K562 (cell line): ENCODE results near the gene SUFU. TPM values are rescaled to one million over a fixed set of nuclear protein-coding genes. Genes with fewer than 3 reads are reported as not detected.

ENCODE experiments used
- ATAC-seq: fragments of 200-7000 bp; cut with Tn5 transposase; 3 replicates; pipeline ENCODE4 v1.9.1; 2020; ENCODE audit warnings: moderate library complexity
- BruUV-seq: library from RNA; stranded (reverse); fragments of 400-500 nt; replicated peaks from 2 replicates; lab custom pipeline; 2021; lab: Mats Ljungman, UMichigan
- CTCF ChIA-PET: fragments of 300-600 bp; formaldehyde crosslinking; extraction: SDS; loops from one replicate; lab custom pipeline; 2021; ENCODE audit warnings: low intra/inter-chr PET ratio; lab: Yijun Ruan, JAX
- POLR2A ChIA-PET: fragments of 300-600, 350-650 bp; sonication (Branson Sonifier 250); formaldehyde crosslinking; extraction: SDS; loops from one replicate; lab custom pipeline; 2021; ENCODE audit warnings: antibody characterized with exemption, inconsistent platforms; lab: Yijun Ruan, JAX
- DNase-seq, 4 experiments: peaks; one replicate each; pipeline versions ENCODE4 v3.0.0 to v3.0.0-alpha.2; 2011 to 2018; ENCODE audit warnings: low spot score in 3 of 4, mixed read lengths in 3 of 4; ENCODE audit errors: extremely low read depth in 1 of 4
- FAIRE-seq: peaks from 2 replicates; lab custom pipeline; 2011; peaks lifted over from hg19 to GRCh38; lab: Jason Lieb, UNC
- H2AFZ ChIP-seq: 2 replicates; pipeline ENCODE4 v1.6.0; 2011; ENCODE audit warnings: low read depth, low read length, control low read depth, inconsistent platforms
- H3K27ac ChIP-seq: fragments of 200-600 bp; 3 replicates; pipeline ENCODE4 v1.8.0; 2011; ENCODE audit warnings: low read depth, mild to moderate bottlenecking, control low read depth, inconsistent platforms, low read length, moderate library complexity, mixed read lengths; ENCODE audit errors: extremely low read depth
- H3K27me3 ChIP-seq, 2 experiments: fragments of 300-600 bp in 1 of 2; 2 replicates in 1 of 2; 3 replicates in 1 of 2; pipeline versions ENCODE4 v1.6.0 to v1.8.0; 2011; ENCODE audit warnings: inconsistent platforms in 2 of 2, low read length in 2 of 2, mild to moderate bottlenecking in 1 of 2, mixed read lengths in 1 of 2, moderate library complexity in 1 of 2; ENCODE audit not compliant: control insufficient read depth in 2 of 2, insufficient read depth in 2 of 2
- H3K36me3 ChIP-seq: fragments of 300-600 bp; 3 replicates; pipeline ENCODE4 v1.8.0; 2011; ENCODE audit warnings: mild to moderate bottlenecking, low read length, inconsistent platforms; ENCODE audit not compliant: control insufficient read depth, insufficient read depth
- H3K4me1 ChIP-seq, 2 experiments: fragments of 200-600 bp in 1 of 2; replicated peaks in 1 of 2; 2 replicates in 1 of 2; 3 replicates in 1 of 2; pipeline versions ENCODE4 v1.5.1 to v1.8.0; 2011; ENCODE audit warnings: inconsistent platforms in 2 of 2, low read length in 2 of 2, mild to moderate bottlenecking in 1 of 2, mixed read lengths in 1 of 2, moderate library complexity in 1 of 2; ENCODE audit not compliant: control insufficient read depth in 2 of 2, insufficient read depth in 2 of 2
- H3K4me2 ChIP-seq: 2 replicates; pipeline ENCODE4 v1.6.1; 2011; ENCODE audit warnings: low read length, control low read depth, inconsistent platforms, mixed read lengths; ENCODE audit not compliant: insufficient read depth
- H3K4me3 ChIP-seq: fragments of 200-600 bp; sonication (generic), shearing (Covaris generic); 2 replicates; pipeline ENCODE4 v1.5.1; 2016; ENCODE audit warnings: control low read depth, inconsistent platforms
- H3K79me2 ChIP-seq: fragments of 200-600 bp; 3 replicates; pipeline ENCODE4 v1.8.0; 2011; ENCODE audit warnings: low read length, inconsistent platforms; ENCODE audit not compliant: control insufficient read depth, insufficient read depth
- H3K9ac ChIP-seq, 2 experiments: 2 replicates each; pipeline versions ENCODE4 v1.6.0 to v1.6.1; 2011; ENCODE audit warnings: low read depth in 2 of 2, low read length in 2 of 2, control low read depth in 1 of 2, inconsistent platforms in 1 of 2, mild to moderate bottlenecking in 1 of 2, mixed read lengths in 1 of 2; ENCODE audit not compliant: insufficient read depth in 1 of 2
- H3K9me1 ChIP-seq: one replicate; pipeline ENCODE4 v1.6.0; 2011; ENCODE audit warnings: inconsistent platforms, mild to moderate bottlenecking, low read length, moderate library complexity; ENCODE audit not compliant: control insufficient read depth, insufficient read depth
- H3K9me3 ChIP-seq: replicated peaks from 2 replicates; pipeline ENCODE4 v1.5.1; 2011; ENCODE audit warnings: low read depth, low read length, inconsistent platforms; ENCODE audit not compliant: control insufficient read depth, insufficient read depth
- H4K20me1 ChIP-seq: replicated peaks from 2 replicates; pipeline ENCODE4 v1.6.1; 2011; ENCODE audit warnings: low read length, inconsistent platforms, mixed read lengths; ENCODE audit not compliant: control insufficient read depth, insufficient read depth
- PHB ChIP-seq: fragments of 250-450 bp; sonication (Bioruptor Pico); IDR thresholded peaks from 2 replicates; pipeline ENCODE4 v1.5.0; 2021
- POLR2G ChIP-seq: fragments of 200-400 bp; formaldehyde crosslinking; IDR thresholded peaks from 2 replicates; pipeline ENCODE4 v1.6.1; 2017; ENCODE audit warnings: low read depth, mild to moderate bottlenecking, antibody characterized with exemption, low read length, moderate library complexity
- PRMT5 ChIP-seq: sonication (generic); formaldehyde crosslinking; IDR thresholded peaks from 2 replicates; pipeline ENCODE4 v1.5.0; 2020; ENCODE audit warnings: missing genetic modification reagents
- ZNF175 ChIP-seq: fragments of 200-800 bp; sonication (Bioruptor generic); IDR thresholded peaks from 2 replicates; pipeline ENCODE4 v1.6.1; 2016; ENCODE audit warnings: low read depth, mild to moderate bottlenecking, missing genetic modification characterization, missing compliant biosample characterization
- ZNF277 ChIP-seq: fragments of 250-450 bp; sonication (Bioruptor Pico); IDR thresholded peaks from 2 replicates; pipeline ENCODE4 v1.8.0; 2022; ENCODE audit warnings: inconsistent platforms, mild to moderate bottlenecking, moderate library complexity, borderline replicate concordance
- ZNF384 ChIP-seq: IDR thresholded peaks from 2 replicates; pipeline ENCODE4 v1.6.1; 2012; ENCODE audit warnings: low read depth, low read length, improper control_type of control experiment
- WGBS: fragments of 100-300 bp; shearing (Covaris generic); methylation state at CpG from one replicate; pipeline ENCODE4 v1.1.6; 2016; ENCODE audit warnings: low coverage, mixed read lengths; ENCODE audit not compliant: insufficient coverage; ENCODE audit errors: missing lambda C conversion rate; 5-methylcytosine and 5-hydroxymethylcytosine counted together
- in situ Hi-C: fragments of 300-500 bp; cut with MboI; formaldehyde crosslinking; loops from 4 replicates; pipeline ENCODE4 v1.15.0; 2018; ENCODE audit warnings: inconsistent platforms, mixed read lengths
- intact Hi-C: fragments of 100-400 bp; cut with micrococcal nuclease; formaldehyde crosslinking; loops from 2 replicates; pipeline ENCODE4 v1.14.2; 2022
- polyA plus RNA-seq, 8 experiments: library from polyadenylated mRNA; depleted of rRNA in 4 of 8; stranded (reverse) in 5 of 8; unstranded in 3 of 8; fragments of >200 nt; fragmentation: Nextera tagmentation in 2 of 8; fragmentation: Illumina TruSeq in 1 of 8; extraction: Ambion mirVana in 2 of 8; extraction: Trizol in 1 of 8; gene quantifications; 2 replicates each; pipeline versions ENCODE4 v1.2.1 to v1.2.3, GENCODE V29; 2011 to 2014; ENCODE audit warnings: inconsistent platforms in 1 of 8, missing spikeins in 1 of 8
- total RNA-seq, 7 experiments: library from RNA; depleted of rRNA in 6 of 7; stranded (reverse); fragments of >200 nt in 6 of 7; fragmentation: Illumina TruSeq in 2 of 7; extraction: Trizol in 2 of 7; gene quantifications; 2 replicates each; pipeline versions ENCODE4 v1.2.1 to v1.2.3, GENCODE V29; 2011 to 2021; ENCODE audit warnings: low replicate concordance in 1 of 7

The SUFU gene
- total and polyA plus RNA-seq, 9 of the 15 experiments (the other 6 are each of a cell fraction or from before 2014, with no cell fraction given): 0.59 to 6.3 (median 0.82) TPM

GRCh38 chr10:102657451-102657850, 153.7 kb downstream of the SUFU start (continued):
- no peak for TF ChIP-seq ZNF277
- TF ChIP-seq PRMT5 (CRISPR knock-in tag): no peak
- no peak for TF ChIP-seq ZNF384
- TF ChIP-seq, all 486 proteins: peak for 0

- intact Hi-C loops: no loop called here
- CTCF ChIA-PET: no interaction called here
These were observed 154.4 kb downstream of the SUFU start for GRCh38 chr10:102657984-102658724.

More at GRCh38 chr10:102657984-102658724, 154.4 kb downstream of the SUFU start:
- Histone ChIP-seq H3K4me1 (peaks cover 3 to 23% of the 10 kb centered on the region in 2 experiments; a peak in 3 of 5 replicates), H2AFZ (no peak overlapping the region), H3K79me2 (peaks cover 3% of the 10 kb centered on the region; the same call in 1 of the 3 replicates), H3K27ac (no peak overlapping the region), H4K20me1 (no peaks in the 10 kb centered on the region), H3K9ac (no peak overlapping the region; a peak in 1 of 4 replicates), H3K9me3 (no peaks in the 10 kb centered on the region), H3K9me1 (no peaks in the 10 kb centered on the region), H3K4me3 (no peak overlapping the region), H3K27me3 (no peaks in the 10 kb centered on the region), H3K36me3 (peaks cover 44% of the 10 kb centered on the region; the same call in 2 of the 3 replicates), H3K4me2 (no peak overlapping the region)
- POLR2A ChIA-PET: interaction anchor here (0.8 to 7.3 kb wide), 4 partner anchors 8 to 19 kb away, joined by 3 to 60 read pairs (median 4); partner anchors contain the start of gene TRIM8
- no peak for FAIRE-seq
- ATAC-seq: peak; percentile 13
- no peak for DNase-seq
- BruUV-seq: no TSS peak
- WGBS: 94% methylated on average over 6 of the region's 13 CpGs
- TF ChIP-seq ZNF175 (CRISPR knock-in tag) (no peak), POLR2G (peak; percentile 32; the same call in 1 of the 2 replicates), PHB (CRISPR knock-in tag) (no peak)
- in situ Hi-C loops: no loop called here
